ENCODE results near the gene KLHDC10.

DNA sequence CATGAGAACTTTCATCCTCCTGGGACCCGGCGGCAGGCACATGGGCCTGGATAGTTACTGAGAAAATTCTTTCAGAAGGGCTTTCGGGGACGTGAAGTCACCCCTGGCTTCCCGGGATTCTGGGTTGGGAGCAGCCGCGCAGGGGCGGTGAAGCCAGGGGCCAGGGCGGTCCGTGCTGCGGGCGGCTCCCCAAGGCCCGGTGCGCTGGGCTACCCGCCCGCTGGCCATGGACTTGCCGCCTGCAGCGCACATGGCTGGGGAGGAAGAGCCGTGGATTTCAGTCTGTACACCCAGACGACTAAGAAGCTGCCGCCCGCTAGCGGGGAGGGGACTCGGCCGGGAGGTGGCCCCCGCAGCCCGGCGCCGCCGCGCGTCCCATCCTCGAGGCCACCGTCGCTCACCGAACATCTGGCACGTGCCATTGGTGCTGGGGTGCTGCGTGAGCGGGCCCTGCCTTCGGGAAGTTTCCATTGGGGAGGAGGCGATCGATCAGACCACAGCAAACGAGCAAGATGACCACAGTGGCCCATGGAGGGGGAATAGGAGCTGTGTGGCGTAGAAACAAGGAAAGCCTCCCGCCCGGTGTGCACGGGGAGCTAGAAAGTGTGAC, 70.3 kb downstream of the KLHDC10 start:
- TF ChIP-seq, protein P1, sequence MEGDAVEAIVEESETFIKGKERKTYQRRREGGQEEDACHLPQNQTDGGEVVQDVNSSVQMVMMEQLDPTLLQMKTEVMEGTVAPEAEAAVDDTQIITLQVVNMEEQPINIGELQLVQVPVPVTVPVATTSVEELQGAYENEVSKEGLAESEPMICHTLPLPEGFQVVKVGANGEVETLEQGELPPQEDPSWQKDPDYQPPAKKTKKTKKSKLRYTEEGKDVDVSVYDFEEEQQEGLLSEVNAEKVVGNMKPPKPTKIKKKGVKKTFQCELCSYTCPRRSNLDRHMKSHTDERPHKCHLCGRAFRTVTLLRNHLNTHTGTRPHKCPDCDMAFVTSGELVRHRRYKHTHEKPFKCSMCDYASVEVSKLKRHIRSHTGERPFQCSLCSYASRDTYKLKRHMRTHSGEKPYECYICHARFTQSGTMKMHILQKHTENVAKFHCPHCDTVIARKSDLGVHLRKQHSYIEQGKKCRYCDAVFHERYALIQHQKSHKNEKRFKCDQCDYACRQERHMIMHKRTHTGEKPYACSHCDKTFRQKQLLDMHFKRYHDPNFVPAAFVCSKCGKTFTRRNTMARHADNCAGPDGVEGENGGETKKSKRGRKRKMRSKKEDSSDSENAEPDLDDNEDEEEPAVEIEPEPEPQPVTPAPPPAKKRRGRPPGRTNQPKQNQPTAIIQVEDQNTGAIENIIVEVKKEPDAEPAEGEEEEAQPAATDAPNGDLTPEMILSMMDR (conservative IDR thresholded peaks at IDR 0.05; ENCODE audit: low read depth in 2 of 2), result no peak
- no peak; the same call in 1 of the 2 replicates for TF ChIP-seq POLR2AphosphoS5 (IDR thresholded peaks at IDR 0.05; ENCODE audit: low read depth)
